Thyroid gland (tissue), 4 donors: ENCODE measurements around the gene TARBP2.

Experiments used
- CTCF ChIP-seq, 6 experiments: fragments of 200-600 bp in 3 of 6; fragments of 450-650 bp in 3 of 6; sonication (generic) in 3 of 6; IDR thresholded peaks; one replicate each; pipeline ENCODE4 v1.5.1; 2016 to 2019; ENCODE audit warnings: antibody characterized with exemption in 6 of 6, mild to moderate bottlenecking in 2 of 6, inconsistent platforms in 1 of 6, moderate library complexity in 1 of 6
- POLR2A ChIP-seq, 2 donors: fragments of 450-650 bp; IDR thresholded peaks; one replicate each; pipeline ENCODE4 v1.6.1; 2017; ENCODE audit warnings: antibody characterized with exemption in 2 of 2, mild to moderate bottlenecking in 2 of 2, moderate library complexity in 1 of 2

GRCh38 chr12:53454707-53455106 lies 46.4 kb upstream of the TARBP2 start:
- TF ChIP-seq POLR2A (IDR thresholded peaks at IDR 0.05): no peak
- no peak for TF ChIP-seq CTCF (IDR thresholded peaks at IDR 0.05)
